DMS 273 (cell line): ENCODE measurements around the gene CDC42.
A peak's percentile ranks its signal among the peaks of the same experiment; 100 is the strongest.
"Not testable (repeated sequence)": the region's sequence is repeated elsewhere in the genome, so short reads cannot be mapped to it uniquely, and the experiment has no call there.

ENCODE experiments used
- DNase-seq: peaks from one replicate; lab custom pipeline; 2025; ENCODE audit not compliant: unreplicated experiment; lab: John Stamatoyannopoulos, UW

Gene CDC42

GRCh38 chr1:22074803-22075202 lies 22.3 kb downstream of the CDC42 start:
- DNase-seq = no peak

- DNase-seq = no peak
Observed at GRCh38 chr1:22075718-22076117, 23.2 kb downstream of the CDC42 start.

GRCh38 chr1:22076346-22076745 lies 23.8 kb downstream of the CDC42 start:
- DNase-seq = no peak

GRCh38 chr1:22077728-22078127 lies 25.2 kb downstream of the CDC42 start:
- no peak for DNase-seq

DNA sequence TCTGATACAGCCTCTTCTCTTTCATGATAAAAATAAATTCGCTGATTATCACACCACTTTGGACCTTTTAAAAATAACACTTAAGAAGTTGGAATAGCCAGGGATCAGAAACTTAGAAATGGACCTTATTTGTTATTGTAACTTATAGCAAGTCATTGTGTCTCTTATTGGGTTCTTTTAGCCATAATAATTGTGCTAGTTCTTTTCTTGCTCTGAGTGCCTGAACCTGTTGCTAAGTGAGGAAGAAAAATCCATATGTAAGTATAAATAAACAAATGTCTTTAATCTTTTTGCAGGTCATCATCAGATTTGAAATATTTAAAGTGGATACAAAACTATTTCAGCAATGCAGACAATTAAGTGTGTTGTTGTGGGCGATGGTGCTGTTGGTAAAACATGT lies 25.6 kb downstream of the CDC42 start:
- no peak for DNase-seq

- DNase-seq = no peak
Observed at GRCh38 chr1:22080191-22080590, 27.7 kb downstream of the CDC42 start.

DNA sequence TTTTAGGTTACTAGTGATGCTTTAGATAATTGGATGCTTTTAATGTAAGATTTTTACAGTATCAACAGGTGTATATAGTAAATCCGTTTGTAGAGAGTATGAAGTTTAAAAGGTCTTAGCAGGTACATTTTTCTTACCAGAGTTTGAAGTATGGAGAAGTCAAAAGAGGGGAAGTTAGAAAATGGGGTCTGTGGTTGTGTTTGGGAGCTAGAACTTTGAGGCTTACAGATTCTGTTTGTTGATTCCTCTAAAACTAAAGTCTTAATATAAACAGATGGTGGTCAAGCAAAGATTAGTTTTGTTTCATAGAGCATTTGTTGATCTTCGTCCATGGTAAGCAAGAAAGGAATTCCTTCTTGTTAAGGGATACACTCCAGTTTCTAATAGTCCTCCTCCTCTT lies 35.8 kb downstream of the CDC42 start:
- DNase-seq = no peak

- no peak for DNase-seq
Observed at GRCh38 chr1:22089134-22089571, 36.6 kb downstream of the CDC42 start.

DNA sequence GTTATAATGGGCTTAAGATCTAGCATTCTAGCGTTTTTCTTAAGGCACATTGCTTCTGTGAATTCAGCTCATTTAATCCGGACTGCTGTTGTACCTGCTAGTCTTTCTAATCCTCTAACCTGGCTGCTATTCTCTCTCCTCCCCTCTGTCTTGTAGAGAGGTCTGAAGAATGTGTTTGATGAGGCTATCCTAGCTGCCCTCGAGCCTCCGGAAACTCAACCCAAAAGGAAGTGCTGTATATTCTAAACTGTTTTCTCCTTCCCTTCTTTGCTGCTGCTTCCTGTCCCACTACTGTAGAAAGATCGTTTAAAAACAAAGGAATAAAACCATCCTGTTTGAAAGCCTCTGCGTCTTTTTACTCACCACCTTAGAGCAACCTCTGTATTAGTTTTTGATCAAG lies 37.3 kb downstream of the CDC42 start:
- no peak for DNase-seq

DNA sequence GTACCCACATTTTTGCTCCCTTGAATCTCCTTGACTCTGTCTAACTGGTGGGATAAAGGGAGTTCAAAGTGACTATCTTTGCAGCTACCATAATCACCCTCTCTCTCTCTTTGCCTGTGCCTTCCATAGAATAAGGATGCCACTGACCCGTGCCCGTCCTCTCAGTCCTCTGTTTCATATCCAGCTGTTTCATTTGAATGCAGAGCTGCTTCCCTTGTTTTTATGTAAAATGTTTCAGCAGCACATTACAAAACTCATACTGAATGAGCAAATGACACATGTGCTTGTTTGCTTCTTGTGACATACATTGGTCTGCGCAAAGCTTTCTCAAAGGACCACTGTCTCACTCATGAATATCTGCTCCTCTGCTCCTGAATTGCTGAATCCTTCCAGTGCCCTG lies 38.4 kb downstream of the CDC42 start:
- DNase-seq = no peak

- not testable (repeated sequence) for DNase-seq
Observed at GRCh38 chr1:22092026-22092768, 39.7 kb downstream of the CDC42 start.

- no peak for DNase-seq
Observed at GRCh38 chr1:22093513-22093912, 41.0 kb downstream of the CDC42 start.

DNA sequence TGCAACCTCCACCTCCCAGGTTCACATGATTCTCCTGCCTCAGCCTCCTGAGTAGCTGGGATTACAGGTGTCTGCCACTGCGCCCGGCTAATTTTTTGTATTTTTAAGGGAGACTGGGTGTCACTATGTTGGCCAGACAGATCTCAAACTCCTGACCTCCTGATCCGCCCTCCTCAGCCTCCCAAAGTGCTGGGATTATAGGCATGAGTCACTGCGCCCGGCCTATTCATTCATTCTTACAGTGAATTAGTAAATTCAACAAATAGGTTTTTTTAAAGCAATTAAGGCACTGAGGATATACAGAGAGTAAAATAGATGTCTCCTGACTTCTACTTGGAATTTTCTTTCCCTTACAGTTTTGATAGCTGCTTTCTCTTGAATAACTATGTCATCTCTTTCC lies 43.5 kb downstream of the CDC42 start:
- DNase-seq = no peak

- no peak for DNase-seq
Observed at GRCh38 chr1:22096463-22096862, 44.0 kb downstream of the CDC42 start.

- no peak for DNase-seq
Observed at GRCh38 chr1:22098752-22099151, 46.2 kb downstream of the CDC42 start.

DNA sequence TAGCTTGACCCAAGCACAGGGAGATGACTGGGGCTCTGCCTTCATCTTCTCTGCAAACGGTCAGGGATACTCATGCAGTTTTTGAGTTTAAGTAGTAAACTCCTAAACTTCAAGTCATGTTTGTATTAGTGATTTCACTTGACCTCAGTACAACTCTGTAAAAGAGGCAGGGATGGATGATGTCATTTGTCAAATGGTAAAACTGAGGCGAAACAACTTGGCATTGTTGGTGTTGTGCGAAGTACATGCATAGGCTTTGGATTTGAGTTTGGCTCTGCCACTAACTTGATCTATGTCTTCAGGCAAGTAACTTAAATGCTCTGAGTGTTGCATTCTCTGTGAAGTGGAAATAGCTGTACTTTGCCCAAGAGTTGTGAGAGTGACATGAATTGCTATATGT lies 47.7 kb downstream of the CDC42 start:
- no peak for DNase-seq

GRCh38 chr1:22101199-22101598 lies 48.7 kb downstream of the CDC42 start:
- DNase-seq = no peak

DNA sequence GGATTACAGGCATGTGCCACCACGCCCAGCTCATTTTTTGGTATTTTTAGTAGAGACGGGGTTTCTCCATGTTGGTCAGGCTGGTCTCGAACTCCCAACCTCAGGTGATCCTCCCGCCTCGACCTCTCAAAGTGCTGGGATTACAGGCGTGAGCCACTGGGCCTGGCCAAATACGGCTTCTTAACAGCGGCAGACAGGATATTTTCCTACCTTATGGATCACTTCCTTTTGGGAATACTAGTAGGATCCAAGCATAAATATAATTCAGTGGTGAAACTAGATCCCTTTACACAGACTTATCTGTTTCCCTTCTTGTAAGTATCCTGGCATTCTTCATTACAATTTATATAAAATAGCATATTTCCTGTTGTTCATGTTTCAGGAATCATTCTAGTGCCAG lies 49.5 kb downstream of the CDC42 start:
- DNase-seq = no peak

GRCh38 chr1:22102746-22103145 lies 50.2 kb downstream of the CDC42 start:
- no peak for DNase-seq

DNA sequence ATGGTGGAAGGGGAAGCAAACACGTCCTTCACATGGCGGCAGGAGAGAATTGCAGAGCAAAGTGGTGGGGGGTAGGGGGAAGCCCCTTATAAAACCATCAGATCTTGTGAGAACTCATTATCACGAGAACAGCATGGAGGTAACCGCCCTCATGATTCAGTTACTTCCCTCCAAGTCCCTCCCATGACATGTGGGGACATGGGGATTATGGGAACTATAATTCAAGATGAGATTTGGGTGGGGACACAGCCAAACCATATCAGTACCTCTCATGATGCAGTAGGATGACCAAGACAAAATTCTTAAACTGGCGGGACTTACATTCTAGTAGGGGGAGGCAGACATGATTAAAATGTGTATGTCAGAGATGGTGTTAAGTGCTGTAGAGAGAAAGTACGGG lies 51.6 kb downstream of the CDC42 start:
- no peak for DNase-seq

DNA sequence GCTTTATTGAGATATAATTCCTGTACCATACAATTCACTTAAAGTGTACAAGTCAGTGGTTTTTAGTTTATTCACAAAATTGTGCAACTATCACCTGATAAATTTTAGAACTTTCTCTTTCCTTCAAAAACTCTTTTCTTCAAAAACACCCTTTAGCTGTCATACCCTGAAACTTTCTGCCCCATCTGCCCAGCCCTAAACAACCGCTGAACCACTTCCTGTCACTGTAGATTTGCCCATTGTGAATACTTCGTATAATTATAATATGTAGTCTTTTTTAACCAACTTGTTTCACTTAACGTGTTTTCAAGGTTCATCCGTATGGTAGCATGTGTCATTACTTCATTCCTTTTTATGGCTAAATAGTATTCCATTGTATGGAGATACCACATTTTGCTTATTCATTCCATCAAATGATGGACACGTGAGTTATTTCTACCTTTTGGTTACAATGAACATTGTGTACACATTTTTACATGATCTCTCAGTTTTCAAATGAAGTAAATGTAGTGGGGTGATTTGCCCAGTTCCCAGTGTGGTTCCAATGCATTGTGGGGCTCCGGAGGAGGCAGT lies 52.4 kb downstream of the CDC42 start:
- DNase-seq = no peak

GRCh38 chr1:22105611-22106207 lies 53.2 kb downstream of the CDC42 start:
- DNase-seq = peak; percentile 75

GRCh38 chr1:22107126-22107525 lies 54.6 kb downstream of the CDC42 start:
- no peak for DNase-seq
